GM23338 (cell line): Measurements from ENCODE around the gene KLK15. TPM values are rescaled to one million over a fixed set of nuclear protein-coding genes. Genes with fewer than 3 reads are reported as not detected.

Source experiments
- ATAC-seq: fragments of 200-7000 bp; cut with Tn5 transposase; 3 replicates; pipeline ENCODE4 v1.9.1; 2020
- DNase-seq: peaks from one replicate; pipeline ENCODE4 v3.0.0-alpha.2; 2015; ENCODE audit warnings: low spot score
- H2AFZ ChIP-seq: fragments of 200-600 bp; sonication (generic); 2 replicates; pipeline ENCODE4 v1.8.0; 2016; ENCODE audit warnings: antibody characterized with exemption, mild to moderate bottlenecking, moderate library complexity
- H3F3A ChIP-seq: fragments of 200-600 bp; sonication (generic); replicated peaks from 2 replicates; pipeline ENCODE4 v1.8.0; 2017; ENCODE audit warnings: antibody characterized with exemption, mixed run types, low read depth
- H3K27ac ChIP-seq: fragments of 200-600 bp; sonication (generic); 2 replicates; pipeline ENCODE4 v1.6.1; 2016; ENCODE audit warnings: low read depth
- H3K27me3 ChIP-seq: fragments of 200-600 bp; sonication (generic); 2 replicates; pipeline ENCODE4 v1.8.0; 2016; ENCODE audit warnings: mild to moderate bottlenecking, mixed run types, moderate library complexity; ENCODE audit not compliant: insufficient read depth
- H3K36me3 ChIP-seq: fragments of 200-600 bp; sonication (generic); 2 replicates; pipeline ENCODE4 v1.8.0; 2016; ENCODE audit warnings: mild to moderate bottlenecking; ENCODE audit not compliant: insufficient read depth
- H3K4me1 ChIP-seq: fragments of 200-600 bp; sonication (generic); 2 replicates; pipeline ENCODE4 v1.8.0; 2016; ENCODE audit warnings: mild to moderate bottlenecking, moderate library complexity; ENCODE audit not compliant: insufficient read depth
- H3K4me2 ChIP-seq: fragments of 200-600 bp; sonication (generic); 2 replicates; pipeline ENCODE4 v1.7.1; 2017; ENCODE audit warnings: mixed run types
- H3K4me3 ChIP-seq: fragments of 200-600 bp; sonication (generic); 2 replicates; pipeline ENCODE4 v1.6.1; 2016; ENCODE audit warnings: mixed run types
- H3K79me2 ChIP-seq: fragments of 200-600 bp; sonication (generic); replicated peaks from 2 replicates; pipeline ENCODE4 v1.8.0; 2017; ENCODE audit warnings: mild to moderate bottlenecking; ENCODE audit not compliant: insufficient read depth
- H3K9me2 ChIP-seq: fragments of 200-600 bp; sonication (generic); 2 replicates; pipeline ENCODE4 v1.8.0; 2017; ENCODE audit not compliant: insufficient read depth
- H4K20me1 ChIP-seq: fragments of 200-600 bp; sonication (generic); replicated peaks from 2 replicates; pipeline ENCODE4 v1.8.0; 2017; ENCODE audit warnings: mild to moderate bottlenecking; ENCODE audit not compliant: insufficient read depth
- H3K27ac Mint-ChIP-seq: 2 replicates; pipeline ENCODE4 v1.8.0; 2020; ENCODE audit warnings: inconsistent platforms, mild to moderate bottlenecking, moderate library complexity, mixed read lengths
- H3K27me3 Mint-ChIP-seq: 3 replicates; pipeline ENCODE4 v1.8.0; 2022; ENCODE audit warnings: low read depth, mild to moderate bottlenecking, moderate library complexity, mixed read lengths, inconsistent platforms; ENCODE audit not compliant: insufficient read depth, poor library complexity
- H3K36me3 Mint-ChIP-seq: 3 replicates; pipeline ENCODE4 v1.8.0; 2021; ENCODE audit warnings: low read depth, mild to moderate bottlenecking, inconsistent platforms, moderate library complexity, mixed read lengths
- H3K4me1 Mint-ChIP-seq: 3 replicates; pipeline ENCODE4 v1.8.0; 2020; ENCODE audit warnings: mild to moderate bottlenecking, inconsistent platforms, mixed read lengths
- H3K4me3 Mint-ChIP-seq: 3 replicates; pipeline ENCODE4 v1.8.0; 2021; ENCODE audit warnings: moderate library complexity, mild to moderate bottlenecking, inconsistent platforms, mixed read lengths
- H3K9me3 Mint-ChIP-seq: 3 replicates; pipeline ENCODE4 v1.8.0; 2020; ENCODE audit warnings: moderate library complexity, mild to moderate bottlenecking, inconsistent platforms, mixed read lengths
- CREB1 ChIP-seq: fragments of 250-450 bp; sonication (Bioruptor Pico); IDR thresholded peaks from 2 replicates; pipeline ENCODE4 v1.5.0; 2020; ENCODE audit warnings: low read depth, mild to moderate bottlenecking, moderate library complexity
- CTCF ChIP-seq, 2 experiments: fragments of 200-600 bp in 1 of 2; sonication (generic) in 1 of 2; conservative IDR thresholded peaks; 2 replicates each; pipeline versions ENCODE4 v1.5.1 to v1.6.1; 2016 to 2017; ENCODE audit warnings: antibody characterized with exemption in 2 of 2, low read depth in 2 of 2, mild to moderate bottlenecking in 2 of 2, moderate library complexity in 1 of 2
- ETS1 ChIP-seq: IDR thresholded peaks from 2 replicates; pipeline ENCODE4 v1.6.1; 2016; ENCODE audit warnings: antibody characterized with exemption
- EZH2 ChIP-seq: fragments of 200-600 bp; sonication (generic); IDR thresholded peaks from one replicate; pipeline ENCODE4 v1.8.0; 2017; ENCODE audit warnings: antibody characterized with exemption, mild to moderate bottlenecking, low read depth; ENCODE audit not compliant: unreplicated experiment
- EZH2phosphoT487 ChIP-seq: fragments of 200-600 bp; sonication (generic); IDR thresholded peaks from one replicate; pipeline ENCODE4 v1.8.1; 2018; ENCODE audit warnings: antibody characterized with exemption; ENCODE audit not compliant: unreplicated experiment
- JUNB ChIP-seq: IDR thresholded peaks from one replicate; pipeline ENCODE4 v1.6.1; 2016; ENCODE audit warnings: antibody characterized with exemption; ENCODE audit not compliant: unreplicated experiment
- NANOG ChIP-seq: IDR thresholded peaks from 2 replicates; pipeline ENCODE4 v1.6.1; 2016; ENCODE audit warnings: antibody characterized with exemption, borderline replicate concordance
- POLR2AphosphoS5 ChIP-seq: IDR thresholded peaks from 2 replicates; pipeline ENCODE4 v1.6.1; 2016; ENCODE audit warnings: antibody characterized with exemption, low read depth
- STAT1 ChIP-seq: IDR thresholded peaks from one replicate; pipeline ENCODE4 v1.6.1; 2016; ENCODE audit warnings: antibody characterized with exemption; ENCODE audit not compliant: unreplicated experiment
- ZNF114 ChIP-seq: fragments of 250-450 bp; sonication (Bioruptor Pico); IDR thresholded peaks from 2 replicates; pipeline ENCODE4 v1.5.0; 2020; ENCODE audit warnings: mild to moderate bottlenecking, moderate library complexity
- ZNF331 ChIP-seq: fragments of 250-450 bp; sonication (Bioruptor Pico); IDR thresholded peaks from 2 replicates; pipeline ENCODE4 v1.5.0; 2020; ENCODE audit warnings: low read depth, mild to moderate bottlenecking, moderate library complexity
- polyA plus RNA-seq: library from polyadenylated mRNA; unstranded; fragments of >200 nt; fragmentation: Nextera tagmentation; extraction: Ambion mirVana; gene quantifications from 2 replicates; pipeline ENCODE4 v1.2.1, GENCODE V29; 2016
- total RNA-seq: library from RNA; depleted of rRNA; stranded (reverse); fragments of >200 nt; shearing (Covaris generic); gene quantifications from 2 replicates; pipeline ENCODE4 v1.2.3, GENCODE V29; 2014
- TF ChIP-seq, protein P1 (sequence below): fragments of 250-450 bp; sonication (Bioruptor Pico); IDR thresholded peaks from 2 replicates; pipeline ENCODE4 v1.5.0; 2020; ENCODE audit warnings: mild to moderate bottlenecking, moderate library complexity
- TF ChIP-seq, protein P2 (sequence below): IDR thresholded peaks from one replicate; pipeline ENCODE4 v1.6.1; 2018; ENCODE audit warnings: antibody characterized with exemption; ENCODE audit not compliant: unreplicated experiment

Gene KLK15
- total and polyA plus RNA-seq, 2 experiments from 2014 or later = not detected

DNA sequence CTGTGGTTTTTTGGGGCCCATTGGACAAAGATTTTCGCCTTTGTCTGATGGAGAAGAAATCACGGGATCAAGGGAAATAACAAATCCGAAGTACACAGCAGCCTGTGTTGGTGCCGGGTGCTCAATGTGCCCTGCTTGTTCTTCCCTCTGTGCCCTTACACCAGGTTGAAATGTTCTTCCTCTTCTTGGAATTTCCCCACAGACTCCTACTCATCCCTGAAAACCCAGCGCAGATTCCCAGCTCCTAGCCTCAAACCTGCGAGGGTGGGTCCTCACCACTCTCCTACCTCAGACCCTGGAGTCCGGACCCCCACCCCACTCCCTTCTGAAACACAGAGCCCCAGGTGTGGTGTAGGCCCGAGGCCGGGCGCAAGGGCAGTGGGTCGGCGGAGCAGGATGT lies 48.0 kb downstream of the KLK15 start (continued):
- TF ChIP-seq ZNF331 (no peak), ETS1 (no peak)

DNA sequence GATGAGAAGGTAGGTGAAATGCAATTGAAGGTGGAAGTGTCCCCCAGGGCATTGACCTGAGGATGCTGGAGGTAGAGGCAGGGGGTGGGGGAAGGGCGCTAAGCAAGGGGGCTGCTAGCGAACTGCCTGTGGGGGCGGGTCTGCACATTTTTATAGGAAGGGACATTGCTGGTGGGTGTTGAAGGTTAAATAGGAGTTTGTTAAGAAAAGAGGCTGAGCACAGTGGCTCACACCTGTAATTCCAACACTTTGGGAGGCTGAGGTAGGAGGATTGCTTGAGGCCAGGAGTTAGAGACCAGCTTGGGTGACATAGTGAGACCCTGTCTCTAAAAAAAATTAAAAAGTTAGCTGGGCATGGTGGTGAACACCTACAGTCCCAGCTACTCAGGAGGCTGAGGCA lies 48.7 kb downstream of the KLK15 start:
- Histone ChIP-seq H3K27me3 (peaks cover 15% of the 10 kb centered on the region; the same call in 1 of the 2 replicates), H3F3A (no peaks in the 10 kb centered on the region), H3K9me2 (no peaks in the 10 kb centered on the region), H3K36me3 (no peaks in the 10 kb centered on the region), H3K79me2 (no peaks in the 10 kb centered on the region), H3K4me2 (no peak overlapping the region), H3K27ac (no peak overlapping the region), H4K20me1 (no peaks in the 10 kb centered on the region), H2AFZ (no peak overlapping the region), H3K4me1 (no peaks in the 10 kb centered on the region), H3K4me3 (no peak overlapping the region)
- DNase-seq (no peak), ATAC-seq (no peak)
- Mint-ChIP-seq H3K27me3 (peaks cover 14% of the 10 kb centered on the region), H3K4me3 (no peak overlapping the region), H3K4me1 (no peaks in the 10 kb centered on the region), H3K27ac (no peak overlapping the region), H3K36me3 (peaks cover 11% of the 10 kb centered on the region), H3K9me3 (peaks cover 66% of the 10 kb centered on the region)
- TF ChIP-seq CTCF (conservative IDR thresholded peaks at IDR 0.05; ENCODE audit: low read depth in 2 of 2) (no peak), EZH2 (no peak), CREB1 (CRISPR knock-in tag) (no peak), JUNB (no peak), POLR2AphosphoS5 (no peak), NANOG (no peak), EZH2phosphoT487 (no peak), ZNF114 (no peak), ZNF331 (no peak), STAT1 (no peak)
- TF ChIP-seq, protein P1, sequence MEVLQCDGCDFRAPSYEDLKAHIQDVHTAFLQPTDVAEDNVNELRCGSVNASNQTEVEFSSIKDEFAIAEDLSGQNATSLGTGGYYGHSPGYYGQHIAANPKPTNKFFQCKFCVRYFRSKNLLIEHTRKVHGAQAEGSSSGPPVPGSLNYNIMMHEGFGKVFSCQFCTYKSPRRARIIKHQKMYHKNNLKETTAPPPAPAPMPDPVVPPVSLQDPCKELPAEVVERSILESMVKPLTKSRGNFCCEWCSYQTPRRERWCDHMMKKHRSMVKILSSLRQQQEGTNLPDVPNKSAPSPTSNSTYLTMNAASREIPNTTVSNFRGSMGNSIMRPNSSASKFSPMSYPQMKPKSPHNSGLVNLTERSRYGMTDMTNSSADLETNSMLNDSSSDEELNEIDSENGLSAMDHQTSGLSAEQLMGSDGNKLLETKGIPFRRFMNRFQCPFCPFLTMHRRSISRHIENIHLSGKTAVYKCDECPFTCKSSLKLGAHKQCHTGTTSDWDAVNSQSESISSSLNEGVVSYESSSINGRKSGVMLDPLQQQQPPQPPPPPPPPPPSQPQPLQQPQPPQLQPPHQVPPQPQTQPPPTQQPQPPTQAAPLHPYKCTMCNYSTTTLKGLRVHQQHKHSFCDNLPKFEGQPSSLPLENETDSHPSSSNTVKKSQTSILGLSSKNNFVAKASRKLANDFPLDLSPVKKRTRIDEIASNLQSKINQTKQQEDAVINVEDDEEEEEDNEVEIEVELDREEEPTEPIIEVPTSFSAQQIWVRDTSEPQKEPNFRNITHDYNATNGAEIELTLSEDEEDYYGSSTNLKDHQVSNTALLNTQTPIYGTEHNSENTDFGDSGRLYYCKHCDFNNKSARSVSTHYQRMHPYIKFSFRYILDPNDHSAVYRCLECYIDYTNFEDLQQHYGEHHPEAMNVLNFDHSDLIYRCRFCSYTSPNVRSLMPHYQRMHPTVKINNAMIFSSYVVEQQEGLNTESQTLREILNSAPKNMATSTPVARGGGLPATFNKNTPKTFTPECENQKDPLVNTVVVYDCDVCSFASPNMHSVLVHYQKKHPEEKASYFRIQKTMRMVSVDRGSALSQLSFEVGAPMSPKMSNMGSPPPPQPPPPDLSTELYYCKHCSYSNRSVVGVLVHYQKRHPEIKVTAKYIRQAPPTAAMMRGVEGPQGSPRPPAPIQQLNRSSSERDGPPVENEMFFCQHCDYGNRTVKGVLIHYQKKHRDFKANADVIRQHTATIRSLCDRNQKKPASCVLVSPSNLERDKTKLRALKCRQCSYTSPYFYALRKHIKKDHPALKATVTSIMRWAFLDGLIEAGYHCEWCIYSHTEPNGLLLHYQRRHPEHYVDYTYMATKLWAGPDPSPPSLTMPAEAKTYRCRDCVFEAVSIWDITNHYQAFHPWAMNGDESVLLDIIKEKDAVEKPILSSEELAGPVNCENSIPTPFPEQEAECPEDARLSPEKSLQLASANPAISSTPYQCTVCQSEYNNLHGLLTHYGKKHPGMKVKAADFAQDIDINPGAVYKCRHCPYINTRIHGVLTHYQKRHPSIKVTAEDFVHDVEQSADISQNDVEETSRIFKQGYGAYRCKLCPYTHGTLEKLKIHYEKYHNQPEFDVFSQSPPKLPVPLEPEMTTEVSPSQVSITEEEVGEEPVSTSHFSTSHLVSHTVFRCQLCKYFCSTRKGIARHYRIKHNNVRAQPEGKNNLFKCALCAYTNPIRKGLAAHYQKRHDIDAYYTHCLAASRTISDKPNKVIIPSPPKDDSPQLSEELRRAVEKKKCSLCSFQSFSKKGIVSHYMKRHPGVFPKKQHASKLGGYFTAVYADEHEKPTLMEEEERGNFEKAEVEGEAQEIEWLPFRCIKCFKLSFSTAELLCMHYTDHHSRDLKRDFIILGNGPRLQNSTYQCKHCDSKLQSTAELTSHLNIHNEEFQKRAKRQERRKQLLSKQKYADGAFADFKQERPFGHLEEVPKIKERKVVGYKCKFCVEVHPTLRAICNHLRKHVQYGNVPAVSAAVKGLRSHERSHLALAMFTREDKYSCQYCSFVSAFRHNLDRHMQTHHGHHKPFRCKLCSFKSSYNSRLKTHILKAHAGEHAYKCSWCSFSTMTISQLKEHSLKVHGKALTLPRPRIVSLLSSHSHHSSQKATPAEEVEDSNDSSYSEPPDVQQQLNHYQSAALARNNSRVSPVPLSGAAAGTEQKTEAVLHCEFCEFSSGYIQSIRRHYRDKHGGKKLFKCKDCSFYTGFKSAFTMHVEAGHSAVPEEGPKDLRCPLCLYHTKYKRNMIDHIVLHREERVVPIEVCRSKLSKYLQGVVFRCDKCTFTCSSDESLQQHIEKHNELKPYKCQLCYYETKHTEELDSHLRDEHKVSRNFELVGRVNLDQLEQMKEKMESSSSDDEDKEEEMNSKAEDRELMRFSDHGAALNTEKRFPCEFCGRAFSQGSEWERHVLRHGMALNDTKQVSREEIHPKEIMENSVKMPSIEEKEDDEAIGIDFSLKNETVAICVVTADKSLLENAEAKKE = no peak
- TF ChIP-seq, protein P2, sequence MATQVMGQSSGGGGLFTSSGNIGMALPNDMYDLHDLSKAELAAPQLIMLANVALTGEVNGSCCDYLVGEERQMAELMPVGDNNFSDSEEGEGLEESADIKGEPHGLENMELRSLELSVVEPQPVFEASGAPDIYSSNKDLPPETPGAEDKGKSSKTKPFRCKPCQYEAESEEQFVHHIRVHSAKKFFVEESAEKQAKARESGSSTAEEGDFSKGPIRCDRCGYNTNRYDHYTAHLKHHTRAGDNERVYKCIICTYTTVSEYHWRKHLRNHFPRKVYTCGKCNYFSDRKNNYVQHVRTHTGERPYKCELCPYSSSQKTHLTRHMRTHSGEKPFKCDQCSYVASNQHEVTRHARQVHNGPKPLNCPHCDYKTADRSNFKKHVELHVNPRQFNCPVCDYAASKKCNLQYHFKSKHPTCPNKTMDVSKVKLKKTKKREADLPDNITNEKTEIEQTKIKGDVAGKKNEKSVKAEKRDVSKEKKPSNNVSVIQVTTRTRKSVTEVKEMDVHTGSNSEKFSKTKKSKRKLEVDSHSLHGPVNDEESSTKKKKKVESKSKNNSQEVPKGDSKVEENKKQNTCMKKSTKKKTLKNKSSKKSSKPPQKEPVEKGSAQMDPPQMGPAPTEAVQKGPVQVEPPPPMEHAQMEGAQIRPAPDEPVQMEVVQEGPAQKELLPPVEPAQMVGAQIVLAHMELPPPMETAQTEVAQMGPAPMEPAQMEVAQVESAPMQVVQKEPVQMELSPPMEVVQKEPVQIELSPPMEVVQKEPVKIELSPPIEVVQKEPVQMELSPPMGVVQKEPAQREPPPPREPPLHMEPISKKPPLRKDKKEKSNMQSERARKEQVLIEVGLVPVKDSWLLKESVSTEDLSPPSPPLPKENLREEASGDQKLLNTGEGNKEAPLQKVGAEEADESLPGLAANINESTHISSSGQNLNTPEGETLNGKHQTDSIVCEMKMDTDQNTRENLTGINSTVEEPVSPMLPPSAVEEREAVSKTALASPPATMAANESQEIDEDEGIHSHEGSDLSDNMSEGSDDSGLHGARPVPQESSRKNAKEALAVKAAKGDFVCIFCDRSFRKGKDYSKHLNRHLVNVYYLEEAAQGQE = no peak
